ENCODE data around the gene LHPP. TPM values are rescaled to one million over a fixed set of nuclear protein-coding genes. Genes with fewer than 3 reads are reported as not detected.

The LHPP gene
- total and polyA plus RNA-seq, 2 experiments from 2014 or later, result 19.0 to 22.9 TPM

GRCh38 chr10:124491105-124491504, 29.5 kb downstream of the LHPP start:
- Histone ChIP-seq H3K9ac (no peak overlapping the region), H3K4me3 (no peak overlapping the region), H3K79me2 (ENCODE audit: insufficient read depth) (no peaks in the 10 kb centered on the region), H2AFZ (no peak overlapping the region), H3K27me3 (replicated peaks; ENCODE audit: insufficient read depth) (no peaks in the 10 kb centered on the region), H3F3A (ENCODE audit: insufficient read depth) (no peaks in the 10 kb centered on the region), H3K9me2 (ENCODE audit: insufficient read depth) (no peaks in the 10 kb centered on the region), H3K36me3 (ENCODE audit: low read depth) (no peaks in the 10 kb centered on the region), H4K20me1 (ENCODE audit: insufficient read depth) (no peaks in the 10 kb centered on the region), H3K27ac (no peak overlapping the region), H3K4me1 (ENCODE audit: insufficient read depth) (no peaks in the 10 kb centered on the region), H3K4me2 (ENCODE audit: unreplicated experiment) (no peak overlapping the region), H3K9me3 (ENCODE audit: low read depth) (no peaks in the 10 kb centered on the region)
- no peak for TF ChIP-seq EZH2 (IDR thresholded peaks at IDR 0.05; ENCODE audit: insufficient read depth, poor library complexity, severe bottlenecking)
- no peak for TF ChIP-seq EZH2phosphoT487 (IDR thresholded peaks at IDR 0.05; ENCODE audit: insufficient read depth, low read depth)
- DNase-seq, result no peak
- in situ Hi-C loops (cut with MboI), result no loop called here
- WGBS, 2 experiments (ENCODE audit: low coverage in 1 of 2, low lambda C conversion rate in 2 of 2, missing lambda C conversion rate in 2 of 2), result 92% methylated on average over 9 of the region's 9 CpGs

DNA sequence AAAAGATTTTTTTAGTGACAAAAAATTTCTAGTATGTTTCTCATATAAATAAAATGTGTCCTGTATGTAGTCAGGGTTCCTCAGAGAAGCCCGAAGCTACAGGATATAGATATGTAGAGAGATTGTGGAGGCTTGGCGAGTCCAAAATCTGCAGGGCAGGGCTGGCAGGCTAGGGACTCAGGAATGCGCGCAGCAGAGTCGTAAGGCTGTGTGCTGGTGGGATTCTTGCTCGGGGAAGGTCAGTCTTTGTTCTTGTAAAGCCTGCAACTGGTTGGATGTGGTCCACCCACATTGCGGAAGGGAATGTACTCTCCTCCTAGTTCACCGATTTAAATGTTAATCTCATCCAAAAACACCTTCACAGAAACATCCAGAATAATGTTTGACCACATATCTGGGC, 30.6 kb downstream of the LHPP start:
- in situ Hi-C loops (cut with MboI), result no loop called here
- H3F3A ChIP-seq (ENCODE audit: insufficient read depth), result no peaks in the 10 kb centered on the region
- H2AFZ ChIP-seq, result no peak overlapping the region
- no peak for TF ChIP-seq EZH2 (IDR thresholded peaks at IDR 0.05; ENCODE audit: insufficient read depth, poor library complexity, severe bottlenecking)
- no peak for TF ChIP-seq EZH2phosphoT487 (IDR thresholded peaks at IDR 0.05; ENCODE audit: insufficient read depth, low read depth)
- H4K20me1 ChIP-seq (ENCODE audit: insufficient read depth), result no peaks in the 10 kb centered on the region
- H3K9me2 ChIP-seq (ENCODE audit: insufficient read depth), result no peaks in the 10 kb centered on the region
- no peak overlapping the region for H3K9ac ChIP-seq
- H3K36me3 ChIP-seq (ENCODE audit: low read depth), result no peaks in the 10 kb centered on the region
- H3K4me2 ChIP-seq (ENCODE audit: unreplicated experiment), result no peak overlapping the region
- no peaks in the 10 kb centered on the region for H3K9me3 ChIP-seq (ENCODE audit: low read depth)
- H3K27ac ChIP-seq, result no peak overlapping the region
- WGBS, 2 experiments (ENCODE audit: low coverage in 1 of 2, low lambda C conversion rate in 2 of 2, missing lambda C conversion rate in 2 of 2), result 84 to 89% methylated on average over 8 of the region's 8 CpGs
- H3K27me3 ChIP-seq (replicated peaks; ENCODE audit: insufficient read depth), result no peaks in the 10 kb centered on the region
- DNase-seq, result no peak
- no peaks in the 10 kb centered on the region for H3K79me2 ChIP-seq (ENCODE audit: insufficient read depth)
- H3K4me1 ChIP-seq (ENCODE audit: insufficient read depth), result no peaks in the 10 kb centered on the region
- H3K4me3 ChIP-seq, result no peak overlapping the region

DNA sequence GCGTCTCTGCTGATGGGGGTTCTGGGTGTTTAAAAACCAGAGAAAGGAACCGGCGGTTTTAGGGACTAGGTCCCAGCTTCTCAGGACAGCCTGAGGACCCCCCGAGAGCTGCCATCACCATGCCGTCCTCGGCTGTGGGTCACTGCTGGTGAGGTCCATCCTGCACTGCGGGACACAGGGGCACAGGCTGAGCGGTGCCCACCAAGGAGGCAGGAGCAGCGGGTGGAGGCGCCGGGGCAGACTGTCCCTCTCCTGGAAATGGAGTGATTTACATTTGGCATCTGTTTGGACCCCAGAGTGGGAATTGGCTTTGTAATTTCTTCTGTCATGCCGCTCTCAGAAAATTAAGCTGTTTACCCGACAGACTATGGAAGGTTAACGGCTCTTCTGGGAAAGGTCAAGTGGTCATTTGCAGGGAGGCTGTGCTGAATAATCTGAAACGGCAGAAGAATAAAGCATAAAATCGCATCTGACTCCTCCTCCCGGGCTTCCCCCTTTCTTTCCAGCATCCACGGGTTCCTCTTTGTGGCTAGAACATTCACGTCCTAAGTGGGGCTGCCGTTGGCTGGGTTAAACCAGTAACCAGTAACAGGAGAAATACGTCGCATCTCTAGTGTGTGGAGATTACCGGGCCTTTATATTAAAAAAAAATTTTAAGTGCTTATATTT, 31.7 kb downstream of the LHPP start:
- no peak overlapping the region for H3K4me2 ChIP-seq (ENCODE audit: unreplicated experiment)
- 74 to 77% methylated on average over 23 of the region's 23 CpGs for WGBS, 2 experiments (ENCODE audit: low coverage in 1 of 2, low lambda C conversion rate in 2 of 2, missing lambda C conversion rate in 2 of 2)

GRCh38 chr10:124494046-124494807, 32.6 kb downstream of the LHPP start:
- H2AFZ ChIP-seq, result no peak overlapping the region
- H3K4me1 ChIP-seq (ENCODE audit: insufficient read depth), result no peaks in the 10 kb centered on the region
- no peak overlapping the region for H3K4me3 ChIP-seq
- H3K9ac ChIP-seq, result no peak overlapping the region
- no peaks in the 10 kb centered on the region for H3F3A ChIP-seq (ENCODE audit: insufficient read depth)
- H3K4me2 ChIP-seq (ENCODE audit: unreplicated experiment), result no peak overlapping the region
- no peaks in the 10 kb centered on the region for H3K9me3 ChIP-seq (ENCODE audit: low read depth)
- no peak for DNase-seq
- no peaks in the 10 kb centered on the region for H3K27me3 ChIP-seq (replicated peaks; ENCODE audit: insufficient read depth)
- no peaks in the 10 kb centered on the region for H3K9me2 ChIP-seq (ENCODE audit: insufficient read depth)
- no peaks in the 10 kb centered on the region for H3K36me3 ChIP-seq (ENCODE audit: low read depth)
- no peak for TF ChIP-seq EZH2phosphoT487 (IDR thresholded peaks at IDR 0.05; ENCODE audit: insufficient read depth, low read depth)
- no peak for TF ChIP-seq EZH2 (IDR thresholded peaks at IDR 0.05; ENCODE audit: insufficient read depth, poor library complexity, severe bottlenecking)
- 78 to 82% methylated on average over 15 to 16 of the region's 16 CpGs for whole genome bisulfite sequencing, 2 experiments (ENCODE audit: low coverage in 1 of 2, low lambda C conversion rate in 2 of 2, missing lambda C conversion rate in 2 of 2)
- no peak overlapping the region for H3K27ac ChIP-seq
- H3K79me2 ChIP-seq (ENCODE audit: insufficient read depth), result no peaks in the 10 kb centered on the region
- in situ Hi-C loops (cut with MboI), result no loop called here
- no peaks in the 10 kb centered on the region for H4K20me1 ChIP-seq (ENCODE audit: insufficient read depth)

More for the DNA sequence above, 31.7 kb downstream of the LHPP start:
- H3K27ac ChIP-seq, result no peak overlapping the region
- no peak for DNase-seq
- no peaks in the 10 kb centered on the region for H3F3A ChIP-seq (ENCODE audit: insufficient read depth)
- H3K4me1 ChIP-seq (ENCODE audit: insufficient read depth), result no peaks in the 10 kb centered on the region
- no peaks in the 10 kb centered on the region for H3K9me3 ChIP-seq (ENCODE audit: low read depth)
- in situ Hi-C loops (cut with MboI), result no loop called here
- no peaks in the 10 kb centered on the region for H3K79me2 ChIP-seq (ENCODE audit: insufficient read depth)
- no peaks in the 10 kb centered on the region for H3K27me3 ChIP-seq (replicated peaks; ENCODE audit: insufficient read depth)
- no peak overlapping the region for H2AFZ ChIP-seq
- no peak for TF ChIP-seq EZH2phosphoT487 (IDR thresholded peaks at IDR 0.05; ENCODE audit: insufficient read depth, low read depth)
- H3K9me2 ChIP-seq (ENCODE audit: insufficient read depth), result no peaks in the 10 kb centered on the region
- H3K36me3 ChIP-seq (ENCODE audit: low read depth), result no peaks in the 10 kb centered on the region
- H3K4me3 ChIP-seq, result no peak overlapping the region
- no peaks in the 10 kb centered on the region for H4K20me1 ChIP-seq (ENCODE audit: insufficient read depth)
- no peak overlapping the region for H3K9ac ChIP-seq

Measured in GM23248 (cell line).